HUES64 (cell line): ENCODE measurements around the gene LIG4.
A peak's percentile ranks its signal among the peaks of the same experiment; 100 is the strongest.
"Not testable (repeated sequence)": the region's sequence is repeated elsewhere in the genome, so short reads cannot be mapped to it uniquely, and the experiment has no call there.

Source experiments
- H3K27ac ChIP-seq: 2 replicates; pipeline ENCODE4 v1.7.0; 2013; ENCODE audit warnings: low read depth, low read length, inconsistent platforms
- H3K27me3 ChIP-seq: 2 replicates; pipeline ENCODE4 v1.6.1; 2013; ENCODE audit warnings: mild to moderate bottlenecking, low read length; ENCODE audit not compliant: insufficient read depth
- H3K36me3 ChIP-seq: 2 replicates; pipeline ENCODE4 v1.6.1; 2013; ENCODE audit warnings: mild to moderate bottlenecking, low read length; ENCODE audit not compliant: insufficient read depth
- H3K4me1 ChIP-seq: 2 replicates; pipeline ENCODE4 v1.6.1; 2013; ENCODE audit warnings: mild to moderate bottlenecking, low read length, moderate library complexity; ENCODE audit not compliant: insufficient read depth
- H3K4me3 ChIP-seq: 2 replicates; pipeline ENCODE4 v1.5.1; 2013; ENCODE audit warnings: mild to moderate bottlenecking, low read length, moderate library complexity
- H3K9ac ChIP-seq: 2 replicates; pipeline ENCODE4 v1.6.1; 2013; ENCODE audit warnings: mild to moderate bottlenecking, low read depth, low read length
- H3K9me3 ChIP-seq: 2 replicates; pipeline ENCODE4 v1.6.1; 2013; ENCODE audit warnings: low read depth, low read length; ENCODE audit not compliant: insufficient read depth
- WGBS: fragments of 150-250, 120-280 bp; methylation state at CpG from one replicate; pipeline ENCODE4 v1.1.7; 2013; ENCODE audit warnings: missing lambda C conversion rate; 5-methylcytosine and 5-hydroxymethylcytosine counted together

The LIG4 gene

DNA sequence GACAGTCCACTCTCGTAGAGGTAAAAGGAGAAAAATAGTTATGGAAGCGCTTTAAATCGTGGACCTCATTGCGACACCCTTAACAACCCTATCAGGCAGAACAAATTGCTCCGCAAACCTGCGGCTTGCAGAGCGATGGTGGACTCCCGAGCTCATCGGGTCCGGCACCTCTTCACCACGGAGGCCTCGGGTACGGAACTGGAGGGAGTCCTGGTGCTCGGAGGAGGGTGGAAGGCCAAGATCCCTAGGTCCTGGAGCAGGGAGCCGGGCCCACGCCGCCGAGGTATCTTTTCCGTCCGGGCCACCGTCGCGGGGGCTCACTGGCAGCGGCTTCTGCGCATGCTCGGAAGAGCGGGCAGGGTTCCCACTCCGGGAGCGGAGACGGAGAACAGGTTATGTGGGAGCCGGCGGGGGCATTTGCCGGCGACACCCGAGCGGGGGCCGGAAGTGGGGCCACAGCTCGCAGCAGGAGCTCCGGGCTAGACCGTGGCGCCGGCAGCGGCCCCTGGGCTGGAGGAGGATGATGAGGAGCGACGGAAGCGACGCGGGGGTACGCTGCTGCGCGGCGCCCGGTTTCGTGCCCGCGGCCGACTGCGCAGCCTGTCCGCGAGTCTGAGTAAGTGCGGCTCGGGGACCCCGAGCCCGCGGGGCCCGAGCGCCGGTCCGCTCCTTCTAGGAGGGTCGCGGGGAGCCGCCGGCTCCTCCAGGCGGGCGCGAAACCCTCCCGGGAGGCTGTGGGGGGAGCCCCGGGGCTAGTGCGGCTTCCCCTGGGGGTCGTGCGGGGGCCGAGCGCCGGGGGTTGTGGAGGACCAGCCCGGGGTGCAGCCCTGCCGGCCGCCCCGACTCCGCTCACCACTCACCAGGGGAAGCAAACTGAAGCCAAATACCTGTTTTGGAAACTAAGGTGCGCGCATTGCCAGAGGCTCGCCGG is 3.0 kb upstream of the LIG4 start, which contains the start of gene ABHD13:
Gene ABHD13, plus strand, starts transcription at position 349 of the 931 bp plus-strand sequence. CDS start 10,827 bp downstream, outside the sequence.
- H3K4me1 ChIP-seq = peaks cover 13% of the 10 kb centered on the region
- 1% methylated on average over 93 of the region's 93 CpGs for WGBS
- peak within 1 kb of the TSS; percentile 90 for H3K27ac ChIP-seq
- no peaks in the 10 kb centered on the region for H3K27me3 ChIP-seq
- H3K4me3 ChIP-seq = peak within 1 kb of the TSS; percentile 98
- no peaks in the 10 kb centered on the region for H3K9me3 ChIP-seq
- H3K9ac ChIP-seq = peak within 1 kb of the TSS; percentile 95
- H3K36me3 ChIP-seq = no peaks in the 10 kb centered on the region

DNA sequence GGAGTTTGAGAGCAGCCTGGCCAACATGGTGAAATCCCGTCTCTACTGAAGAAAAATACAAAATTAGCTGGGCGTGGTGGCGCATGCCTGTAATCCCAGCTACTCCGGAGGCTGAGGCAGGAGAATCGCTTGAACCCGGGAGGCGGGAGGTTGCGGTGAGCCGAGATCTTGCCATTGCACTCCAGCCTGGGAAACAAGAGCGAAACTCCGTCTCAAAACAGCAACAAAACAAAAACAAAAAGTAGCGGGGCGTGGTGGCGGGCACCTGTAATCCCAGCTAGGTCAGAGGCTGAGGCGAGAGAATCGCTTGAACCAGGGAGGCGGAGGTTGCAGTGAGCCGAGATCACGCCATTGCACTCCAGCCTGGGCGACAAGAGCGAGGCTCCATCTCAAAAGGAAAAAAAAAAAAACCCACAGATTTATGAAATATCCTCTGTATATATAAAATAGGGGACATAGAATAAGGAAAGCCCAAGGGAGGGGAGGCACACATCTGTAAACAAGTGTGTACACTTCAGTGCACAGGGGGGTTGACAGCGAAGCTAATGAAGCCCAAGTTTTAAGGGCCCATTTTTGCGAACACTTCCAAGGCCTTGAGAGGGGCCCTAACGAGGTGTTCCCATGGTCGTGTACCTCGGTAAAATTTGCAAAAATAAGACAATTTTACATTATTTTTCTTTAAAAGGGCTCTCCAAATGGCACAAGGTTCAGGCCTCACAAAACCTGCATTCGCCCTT is 2.1 kb upstream of the LIG4 start:
- not testable (repeated sequence) for H3K9me3 ChIP-seq, H3K27me3 ChIP-seq, H3K36me3 ChIP-seq
- H3K9ac ChIP-seq = peak overlapping the region; percentile 95
- H3K27ac ChIP-seq = peak overlapping the region; percentile 90
- H3K4me1 ChIP-seq = peaks cover 13% of the 10 kb centered on the region
- peak overlapping the region; percentile 98 for H3K4me3 ChIP-seq
- 74% methylated on average over 25 of the region's 27 CpGs for WGBS

GRCh38 chr13:108214441-108215271 is 680 bp downstream of the LIG4 start:
- WGBS = 3% methylated on average over 26 of the region's 41 CpGs
- peaks cover 12% of the 10 kb centered on the region for H3K4me1 ChIP-seq
- no peak overlapping the region for H3K27ac ChIP-seq
- H3K9me3 ChIP-seq = no peaks in the 10 kb centered on the region
- H3K9ac ChIP-seq = peak overlapping the region; percentile 29; the same call in 1 of the 2 replicates
- no peaks in the 10 kb centered on the region for H3K27me3 ChIP-seq
- H3K4me3 ChIP-seq = peak overlapping the region; percentile 59
- H3K36me3 ChIP-seq = peaks cover 13% of the 10 kb centered on the region

- no peaks in the 10 kb centered on the region for H3K9me3 ChIP-seq
- H3K36me3 ChIP-seq = peaks cover 18% of the 10 kb centered on the region
- peaks cover 5% of the 10 kb centered on the region; the same call in 1 of the 2 replicates for H3K4me1 ChIP-seq
- no peak overlapping the region for H3K27ac ChIP-seq
- no peak overlapping the region for H3K9ac ChIP-seq
- no peaks in the 10 kb centered on the region for H3K27me3 ChIP-seq
- H3K4me3 ChIP-seq = peak overlapping the region; percentile 59
- 79% methylated on average over 4 of the region's 5 CpGs for WGBS
Observed at GRCh38 chr13:108213946-108214345, 1.4 kb downstream of the LIG4 start.

- H3K9me3 ChIP-seq = no peaks in the 10 kb centered on the region
- peaks cover 5% of the 10 kb centered on the region; the same call in 1 of the 2 replicates for H3K4me1 ChIP-seq
- peaks cover 18% of the 10 kb centered on the region for H3K36me3 ChIP-seq
- no peak overlapping the region for H3K9ac ChIP-seq
- 100% methylated on average over 4 of the region's 4 CpGs for WGBS
- H3K4me3 ChIP-seq = no peak overlapping the region
- no peaks in the 10 kb centered on the region for H3K27me3 ChIP-seq
- H3K27ac ChIP-seq = no peak overlapping the region
Observed at GRCh38 chr13:108212886-108213285, 2.5 kb downstream of the LIG4 start.

DNA sequence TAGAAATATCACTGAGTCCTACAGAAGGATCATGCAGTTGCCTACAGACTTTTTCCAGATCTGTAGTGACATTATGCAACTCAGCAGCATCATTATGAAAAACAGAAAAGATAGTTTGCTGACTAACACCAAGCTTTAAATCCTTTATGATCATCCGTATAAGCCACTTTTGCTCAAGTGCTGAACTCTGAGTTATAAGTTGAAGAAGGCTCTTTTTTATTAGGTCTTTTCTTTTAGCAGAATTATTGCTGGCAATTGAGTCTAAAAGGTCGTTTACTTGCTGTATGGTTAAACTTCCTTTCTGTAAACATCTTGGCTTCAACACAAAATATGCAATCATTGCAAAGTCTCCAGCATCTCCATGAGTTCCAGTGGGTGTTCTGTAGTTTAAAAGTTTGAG is 4.8 kb downstream of the LIG4 start:
- Histone ChIP-seq H3K36me3 (peaks cover 18% of the 10 kb centered on the region), H3K27me3 (no peaks in the 10 kb centered on the region), H3K4me1 (peaks cover under 1% of the 10 kb centered on the region; the same call in 1 of the 2 replicates), H3K9ac (no peak overlapping the region), H3K4me3 (no peak overlapping the region), H3K27ac (no peak overlapping the region), H3K9me3 (no peaks in the 10 kb centered on the region)
- WGBS = 100% methylated on average over 1 of the region's 2 CpGs

DNA sequence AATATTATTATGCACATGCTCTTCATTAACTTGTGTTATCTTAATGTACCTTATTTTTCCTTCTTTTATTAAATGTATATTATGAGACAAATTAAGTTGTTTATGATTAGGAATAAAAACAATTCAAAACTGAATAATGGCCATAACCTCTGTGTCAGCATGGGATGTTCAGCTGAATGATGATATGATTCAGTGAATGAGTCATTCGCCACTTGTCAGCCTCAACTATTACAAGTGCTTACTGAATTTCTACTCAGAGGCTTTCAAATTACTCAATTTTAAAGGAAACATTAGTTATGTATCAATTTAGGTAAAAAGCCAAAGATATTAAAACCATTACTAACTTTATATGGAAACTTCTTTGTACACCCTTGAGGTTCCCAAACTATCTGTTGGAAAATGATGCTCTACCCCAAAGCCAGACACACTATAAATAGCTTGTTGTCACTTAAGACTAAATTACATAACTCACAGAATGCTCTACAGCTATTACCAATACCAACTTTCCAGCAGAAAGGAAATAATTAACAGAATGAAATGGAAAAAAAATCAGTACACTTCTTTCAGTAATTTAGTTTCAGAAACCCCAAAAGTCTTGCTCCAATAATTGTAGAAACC is 14.4 kb downstream of the LIG4 start:
- WGBS = no CpG with 5 or more reads among the region's 1 CpG
- Histone ChIP-seq H3K9ac (no peak overlapping the region), H3K27ac (no peak overlapping the region), H3K27me3 (no peaks in the 10 kb centered on the region), H3K4me3 (no peak overlapping the region), H3K4me1 (no peaks in the 10 kb centered on the region), H3K36me3 (no peaks in the 10 kb centered on the region), H3K9me3 (0 out of 2 replicates have a peak, but pooled peaks cover under 1% of the 10 kb centered on the region)

DNA sequence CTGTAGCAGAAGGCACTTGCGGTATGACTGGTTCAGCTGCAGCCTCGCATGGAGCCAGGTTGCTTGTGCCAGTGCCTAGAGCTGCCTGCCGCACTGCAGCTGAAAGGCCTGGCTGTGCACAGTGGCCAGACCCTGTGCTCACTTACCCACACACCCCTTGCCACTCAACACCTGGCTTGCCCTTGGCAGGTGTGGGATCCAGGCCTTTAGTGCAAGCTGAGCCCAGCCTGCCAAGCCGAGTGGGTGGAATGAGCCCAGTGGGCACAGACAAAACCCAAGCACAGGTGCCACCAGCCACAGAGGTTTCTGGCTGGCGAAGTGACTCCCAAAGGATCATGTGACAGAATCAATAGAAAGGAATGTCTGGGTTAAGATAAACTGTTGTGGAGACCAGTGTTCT is 19.5 kb downstream of the LIG4 start:
- WGBS = 84% methylated on average over 5 of the region's 5 CpGs
- Histone ChIP-seq H3K4me1 (no peaks in the 10 kb centered on the region), H3K27ac (no peak overlapping the region), H3K36me3 (no peaks in the 10 kb centered on the region), H3K4me3 (no peak overlapping the region), H3K9me3 (peaks cover 20% of the 10 kb centered on the region), H3K9ac (no peak overlapping the region), H3K27me3 (no peaks in the 10 kb centered on the region)

GRCh38 chr13:108195146-108195545 is 20.2 kb downstream of the LIG4 start:
- H3K9ac ChIP-seq = no peak overlapping the region
- H3K4me3 ChIP-seq = no peak overlapping the region
- H3K27ac ChIP-seq = no peak overlapping the region
- H3K36me3 ChIP-seq = no peaks in the 10 kb centered on the region
- 100% methylated on average over 1 of the region's 1 CpG for WGBS
- H3K27me3 ChIP-seq = no peaks in the 10 kb centered on the region
- peaks cover 20% of the 10 kb centered on the region for H3K9me3 ChIP-seq
- no peaks in the 10 kb centered on the region for H3K4me1 ChIP-seq

- Histone ChIP-seq H3K27me3 (no peaks in the 10 kb centered on the region), H3K4me1 (no peaks in the 10 kb centered on the region), H3K4me3 (no peak overlapping the region), H3K36me3 (no peaks in the 10 kb centered on the region), H3K9me3 (peaks cover 20% of the 10 kb centered on the region), H3K27ac (no peak overlapping the region), H3K9ac (no peak overlapping the region)
- 96% methylated on average over 5 of the region's 5 CpGs for WGBS
Observed at GRCh38 chr13:108194435-108194936, 20.9 kb downstream of the LIG4 start.
